NCI-H69 (cell line): ENCODE data around the gene PTPRN2.

Source experiments
- DNase-seq: peaks from one replicate; lab custom pipeline; 2025; lab: John Stamatoyannopoulos, UW

Gene PTPRN2

GRCh38 chr7:157552295-157552993, 1035.2 kb downstream of the PTPRN2 start:
- no peak for DNase-seq

- no peak for DNase-seq
Observed at GRCh38 chr7:157551325-157552070, 1036.1 kb downstream of the PTPRN2 start.

GRCh38 chr7:157550300-157551275, 1037.0 kb downstream of the PTPRN2 start:
- no peak for DNase-seq

DNA sequence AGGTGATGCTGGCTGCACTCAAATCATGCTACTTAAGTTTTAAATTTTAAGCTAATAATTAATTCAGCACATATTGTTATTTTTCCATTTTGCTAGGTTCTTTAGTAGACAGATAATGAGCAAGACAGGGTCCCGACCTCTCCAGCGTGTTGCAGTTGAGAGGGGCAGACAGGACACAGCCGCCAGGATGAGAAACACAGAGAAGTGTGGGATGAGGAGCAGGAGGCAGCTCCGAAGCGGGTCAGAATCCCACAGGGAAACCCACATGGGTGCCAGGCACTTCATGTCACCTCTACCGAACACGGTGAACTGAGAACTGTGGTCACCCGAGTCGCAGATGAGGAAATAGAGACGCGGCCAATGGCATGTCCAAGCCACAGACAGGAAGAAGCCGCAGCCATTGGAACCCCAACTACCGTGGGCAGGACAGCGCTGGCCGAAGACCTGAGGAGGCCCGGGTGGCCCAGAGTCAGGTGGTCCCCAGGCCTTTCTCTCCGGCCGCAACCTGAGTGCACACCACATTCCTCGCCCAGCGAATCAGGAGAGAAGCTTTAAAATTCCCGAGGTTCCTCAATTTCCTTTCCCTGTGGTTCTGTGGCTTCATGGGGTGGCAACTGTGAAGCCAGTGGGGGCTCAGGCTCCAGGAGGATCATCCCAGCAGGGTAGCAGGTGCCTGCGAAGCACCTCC, 1037.9 kb downstream of the PTPRN2 start:
- DNase-seq, result no peak

DNA sequence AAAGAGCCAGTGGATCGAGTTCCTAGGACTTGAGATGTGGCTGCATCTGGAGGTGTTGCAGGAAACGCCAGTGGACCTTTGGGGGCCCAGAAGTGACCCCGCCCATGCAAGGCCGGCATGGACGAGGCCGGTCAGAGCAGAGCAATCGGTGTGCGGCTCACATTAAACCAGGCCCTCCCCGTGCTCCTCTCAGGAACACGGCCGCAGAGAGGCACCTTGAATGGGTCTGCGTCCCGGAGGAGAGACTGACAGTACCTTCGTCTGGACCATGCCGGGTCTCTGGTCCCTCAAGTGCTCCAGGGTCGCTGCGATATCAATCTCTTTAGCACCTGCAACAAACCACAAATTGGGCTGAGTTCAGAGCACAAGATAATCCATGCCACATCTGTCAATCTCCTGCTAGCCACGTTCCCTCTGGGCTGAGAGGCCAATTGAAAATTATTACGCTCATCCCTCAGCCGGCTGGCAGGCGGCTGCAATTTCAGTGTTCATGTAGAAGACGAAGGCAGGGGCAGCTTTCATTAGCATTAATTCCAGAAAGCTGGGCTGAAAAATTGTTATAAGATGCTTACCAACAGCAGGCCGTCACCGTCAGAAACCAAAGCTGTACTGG, 1038.8 kb downstream of the PTPRN2 start:
- DNase-seq, result no peak

- DNase-seq, result no peak
Observed at GRCh38 chr7:157547611-157548010, 1040.0 kb downstream of the PTPRN2 start.

- DNase-seq, result no peak
Observed at GRCh38 chr7:157547102-157547501, 1040.5 kb downstream of the PTPRN2 start.

GRCh38 chr7:157545681-157546060, 1042.0 kb downstream of the PTPRN2 start:
- no peak for DNase-seq

DNA sequence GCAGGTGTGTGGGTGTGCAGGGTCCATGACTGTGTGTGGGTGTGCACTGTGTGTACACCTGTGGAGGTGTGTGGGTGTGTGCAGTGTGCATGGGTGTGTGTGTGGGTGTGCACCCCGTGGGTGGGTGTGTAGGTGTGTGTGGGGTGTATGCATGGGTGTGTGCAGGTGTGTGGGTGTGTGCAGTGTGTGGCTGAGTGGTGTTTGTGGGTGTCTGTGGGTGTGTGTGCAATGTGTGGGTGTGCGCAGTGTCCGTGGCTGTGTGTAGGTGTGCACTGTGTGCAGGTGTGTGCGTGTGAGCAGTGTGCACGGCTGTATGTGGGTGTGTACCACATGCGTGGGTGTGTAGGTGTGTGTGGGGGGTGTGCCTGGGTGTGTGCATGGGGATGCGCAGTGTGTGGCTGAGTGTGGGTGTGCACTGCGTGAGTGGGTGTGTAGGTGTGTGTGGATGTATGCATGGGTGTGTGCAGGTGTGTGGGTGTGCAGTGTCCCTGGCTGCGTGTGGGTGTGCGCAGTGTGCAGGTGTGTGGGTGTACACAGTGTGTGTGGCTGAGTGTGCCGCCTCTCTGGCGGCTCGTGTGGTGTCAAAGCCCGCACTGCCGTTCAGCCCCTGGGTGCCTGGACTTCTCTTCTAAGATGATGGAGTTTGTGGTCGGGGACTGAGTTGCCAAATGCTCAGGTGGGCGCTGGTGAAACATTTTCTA, 1042.5 kb downstream of the PTPRN2 start:
- no peak for DNase-seq

DNA sequence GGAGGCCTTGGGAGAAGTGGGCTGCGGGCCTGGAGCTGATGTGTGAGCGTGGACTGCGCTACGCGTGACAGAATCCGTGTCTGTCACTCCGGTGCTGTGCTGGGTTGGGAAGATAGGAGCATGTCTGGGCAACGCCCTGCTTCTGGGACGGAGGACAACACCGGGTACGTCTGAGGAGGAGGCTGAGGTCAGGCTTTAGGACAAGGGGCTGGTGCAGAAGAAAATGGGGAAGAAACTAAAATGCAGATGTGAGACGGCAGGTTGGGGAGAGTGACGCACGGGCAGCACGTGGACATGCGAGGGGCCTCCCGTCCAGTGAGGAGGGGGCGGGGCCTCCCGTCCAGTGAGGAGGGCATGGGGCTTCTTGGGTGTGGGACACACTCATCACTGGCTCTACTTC, 1043.4 kb downstream of the PTPRN2 start:
- DNase-seq, result no peak

DNA sequence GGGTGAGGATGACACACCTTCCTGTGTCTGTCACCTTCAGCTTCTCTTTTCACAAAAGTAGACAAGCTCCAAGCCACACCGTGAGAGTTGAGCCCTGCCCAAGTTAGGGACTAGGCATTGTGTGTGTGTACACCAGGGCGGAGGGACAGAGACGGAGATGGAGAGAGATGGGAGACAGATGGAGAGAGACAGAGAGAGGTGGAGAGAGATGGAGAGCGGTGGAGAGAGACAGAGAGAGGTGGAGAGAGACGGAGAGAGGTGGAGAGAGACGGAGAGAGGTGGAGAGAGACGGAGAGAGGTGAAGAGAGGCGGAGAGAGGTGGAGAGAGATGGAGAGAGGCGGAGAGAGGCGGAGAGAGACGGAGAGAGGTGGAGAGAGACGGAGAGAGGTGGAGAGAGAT, 1043.8 kb downstream of the PTPRN2 start:
- DNase-seq, result no peak

GRCh38 chr7:157543276-157543675, 1044.3 kb downstream of the PTPRN2 start:
- no peak for DNase-seq

GRCh38 chr7:157542068-157543021, 1045.3 kb downstream of the PTPRN2 start:
- no peak for DNase-seq

DNA sequence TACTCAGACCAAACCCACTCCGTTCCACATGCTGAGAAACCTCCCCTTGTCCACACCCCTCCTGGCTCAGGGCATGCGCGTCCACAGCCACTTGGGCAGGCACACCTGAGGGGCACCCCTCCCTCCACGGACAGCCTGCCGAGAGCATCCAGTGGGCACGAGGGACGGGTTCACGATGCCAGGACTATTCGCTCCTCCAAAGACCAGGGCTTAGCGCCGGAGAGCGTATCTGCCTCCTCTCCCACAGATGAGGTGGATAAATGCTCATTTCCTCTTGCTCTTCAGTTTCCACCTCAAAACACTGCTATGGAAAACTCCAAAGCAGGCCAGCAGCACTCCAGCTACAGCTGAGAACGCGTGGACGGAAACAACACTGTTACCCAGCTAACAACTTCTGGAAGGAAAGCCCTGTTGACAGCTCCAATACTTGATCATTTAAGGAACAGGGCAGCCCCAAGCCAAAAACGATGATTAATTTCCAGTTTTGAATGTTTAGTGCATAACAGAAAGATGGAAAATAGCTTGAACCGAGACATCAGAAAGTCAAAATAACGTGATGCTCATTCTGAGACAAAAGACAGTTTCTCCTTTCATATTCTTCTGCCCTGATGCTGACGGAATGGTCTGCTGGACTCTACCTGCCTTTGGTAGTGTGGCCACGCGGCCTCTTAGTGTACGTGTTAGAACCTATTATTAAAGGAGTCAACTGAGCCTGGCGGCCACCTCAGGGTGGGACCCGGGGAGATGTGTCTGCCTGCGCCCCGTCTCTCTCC, 1046.1 kb downstream of the PTPRN2 start:
- DNase-seq, result no peak

- DNase-seq, result no peak
Observed at GRCh38 chr7:157540606-157541294, 1046.9 kb downstream of the PTPRN2 start.

DNA sequence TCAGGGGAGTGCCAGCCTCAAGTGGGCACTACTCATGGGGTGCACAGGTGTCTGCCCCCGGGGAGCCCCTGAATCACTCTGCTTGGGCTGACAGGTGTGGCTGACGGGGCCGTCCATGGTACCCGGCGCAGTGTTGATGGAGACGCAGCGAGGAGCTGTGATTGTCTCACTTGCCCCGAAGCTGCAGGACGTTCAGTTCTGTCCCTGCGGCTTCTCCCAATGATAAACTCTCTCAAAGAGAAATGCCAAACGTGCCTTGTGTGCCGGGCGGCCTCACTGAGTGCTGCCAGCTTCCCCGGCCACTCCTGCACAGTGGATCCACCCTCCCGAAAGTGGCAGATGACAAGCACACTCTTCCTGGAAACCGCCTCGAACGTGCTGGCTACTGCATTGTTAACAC, 1047.6 kb downstream of the PTPRN2 start:
- no peak for DNase-seq

DNA sequence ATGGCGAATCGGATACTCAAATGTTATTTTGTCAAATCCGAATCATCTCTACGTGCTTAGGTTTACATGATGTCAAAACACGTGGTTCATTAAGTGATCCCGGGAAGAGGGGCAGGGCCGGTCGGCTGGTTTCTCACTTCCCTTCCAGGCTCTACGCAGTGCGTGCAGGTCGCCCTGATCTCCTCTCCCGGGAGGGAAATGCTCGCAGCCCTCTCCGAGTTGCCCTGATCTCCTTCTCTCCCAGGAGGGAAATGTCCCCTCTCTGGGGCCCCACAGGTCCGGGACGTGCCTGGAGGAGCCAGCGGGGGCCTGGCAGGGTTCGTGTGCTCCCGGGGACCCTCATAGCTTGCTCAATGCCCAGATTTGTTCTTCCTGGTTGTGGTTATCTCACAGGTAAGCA, 1048.1 kb downstream of the PTPRN2 start:
- DNase-seq, result no peak

DNA sequence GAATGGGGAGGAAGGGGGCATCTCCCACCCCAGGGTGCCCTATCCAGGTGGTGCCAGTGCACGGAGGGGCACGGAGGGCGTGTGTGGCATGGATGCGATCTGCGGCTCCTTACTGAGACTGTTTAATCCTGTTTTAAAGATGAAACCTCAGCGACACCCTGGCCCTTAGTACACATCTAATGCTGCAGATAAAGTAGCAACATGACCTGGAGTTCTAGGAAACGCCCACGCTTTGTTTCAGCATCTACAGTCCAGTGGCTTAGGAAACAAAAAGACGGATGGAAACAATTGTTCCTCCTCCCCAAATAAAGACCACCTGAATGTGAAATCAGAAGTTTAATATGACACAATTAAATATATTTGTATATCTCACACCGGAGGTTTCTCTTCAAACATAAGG, 1048.9 kb downstream of the PTPRN2 start:
- DNase-seq, result no peak
